ENCODE data around the gene MASP2. TPM values are rescaled to one million over a fixed set of nuclear protein-coding genes. Genes with fewer than 3 reads are reported as not detected.
"Not testable (repeated sequence)": the region's sequence is repeated elsewhere in the genome, so short reads cannot be mapped to it uniquely, and the experiment has no call there.

MASP2 gene
- total RNA-seq = not detected

- no peak within 1 kb of the TSS for H3K27ac ChIP-seq (replicated peaks in 1 of 4)
- no peak for DNase-seq (ENCODE audit: extremely low spot score)
- H3K9me3 ChIP-seq = no peaks in the 10 kb centered on the region
- intact Hi-C loops (cut with DNase I) = no loop called here
- H3K4me3 ChIP-seq = no peak within 1 kb of the TSS
- TF ChIP-seq CTCF (IDR thresholded peaks at IDR 0.05) (no peak), POLR2AphosphoS5 (IDR thresholded peaks at IDR 0.05) (no peak), POLR2A (IDR thresholded peaks at IDR 0.05; ENCODE audit: low read depth) (no peak), EP300 (IDR thresholded peaks at IDR 0.05) (no peak)
- WGBS = 93% methylated on average over 19 of the region's 28 CpGs
- no peaks in the 10 kb centered on the region for H3K36me3 ChIP-seq
- H3K27me3 ChIP-seq = peaks cover 0 to 6% (median 0%) of the 10 kb centered on the region in 4 donors
- H3K4me1 ChIP-seq = no peaks in the 10 kb centered on the region
These were observed at the start of gene MASP2 for GRCh38 chr1:11046625-11047365. Gene MASP2, minus strand, starts transcription at chr1:11047239. Its CDS starts 32 bp downstream, at chr1:11047207.

GRCh38 chr1:11083784-11084183 is 36.7 kb upstream of the MASP2 start:
- H3K4me3 ChIP-seq; DNase-seq (ENCODE audit: extremely low spot score); H3K27me3 ChIP-seq; H3K4me1 ChIP-seq; H3K27ac ChIP-seq (replicated peaks in 1 of 4); intact Hi-C loops (cut with DNase I); H3K9me3 ChIP-seq: not testable (repeated sequence)
- 100% methylated on average over 3 of the region's 3 CpGs for WGBS
- H3K36me3 ChIP-seq = peaks cover 48 to 76% (median 67%) of the 10 kb centered on the region in 4 donors

GRCh38 chr1:11080931-11081330 is 33.9 kb upstream of the MASP2 start:
- WGBS = 90% methylated on average over 6 of the region's 12 CpGs
- intact Hi-C loops (cut with DNase I) = no loop called here
- no peaks in the 10 kb centered on the region for H3K4me1 ChIP-seq
- H3K27ac ChIP-seq (replicated peaks in 1 of 4) = no peak overlapping the region
- no peak for DNase-seq (ENCODE audit: extremely low spot score)
- TF ChIP-seq EP300 (IDR thresholded peaks at IDR 0.05) (no peak), POLR2A (IDR thresholded peaks at IDR 0.05; ENCODE audit: low read depth) (no peak), CTCF (IDR thresholded peaks at IDR 0.05) (no peak), POLR2AphosphoS5 (IDR thresholded peaks at IDR 0.05) (no peak)
- peaks cover 49 to 77% (median 71%) of the 10 kb centered on the region in 4 donors for H3K36me3 ChIP-seq
- no peaks in the 10 kb centered on the region for H3K9me3 ChIP-seq
- no peaks in the 10 kb centered on the region for H3K27me3 ChIP-seq
- no peak overlapping the region for H3K4me3 ChIP-seq

- H3K27ac ChIP-seq (replicated peaks in 1 of 4) = no peak overlapping the region
- 100% methylated on average over 2 of the region's 2 CpGs for WGBS
- H3K4me1 ChIP-seq = no peaks in the 10 kb centered on the region
- no peak overlapping the region for H3K4me3 ChIP-seq
- peaks cover 72 to 100% (median 94%) of the 10 kb centered on the region in 4 donors for H3K36me3 ChIP-seq
- intact Hi-C loops (cut with DNase I) = no loop called here
- no peak for TF ChIP-seq POLR2AphosphoS5 (IDR thresholded peaks at IDR 0.05)
- no peak for TF ChIP-seq EP300 (IDR thresholded peaks at IDR 0.05)
- no peak for TF ChIP-seq POLR2A (IDR thresholded peaks at IDR 0.05; ENCODE audit: low read depth)
- no peak for TF ChIP-seq CTCF (IDR thresholded peaks at IDR 0.05)
- DNase-seq (ENCODE audit: extremely low spot score) = no peak
- H3K27me3 ChIP-seq = no peaks in the 10 kb centered on the region
- H3K9me3 ChIP-seq = no peaks in the 10 kb centered on the region
These were observed 31.6 kb upstream of the MASP2 start for GRCh38 chr1:11078631-11079030.

GRCh38 chr1:11073398-11073797 is 26.4 kb upstream of the MASP2 start:
- not testable (repeated sequence) for DNase-seq (ENCODE audit: extremely low spot score)

More at GRCh38 chr1:11073398-11073797, 26.4 kb upstream of the MASP2 start:
- intact Hi-C loops (cut with DNase I); H3K27me3 ChIP-seq; H3K9me3 ChIP-seq; H3K4me3 ChIP-seq; H3K4me1 ChIP-seq; H3K27ac ChIP-seq (replicated peaks in 1 of 4): not testable (repeated sequence)
- H3K36me3 ChIP-seq = peaks cover 91 to 100% (median 96%) of the 10 kb centered on the region in 4 donors
- WGBS = 84% methylated on average over 7 of the region's 7 CpGs
